ENCODE data around the gene ELF5. TPM values are rescaled to one million over a fixed set of nuclear protein-coding genes. Genes with fewer than 3 reads are reported as not detected.

Gene ELF5
- total RNA-seq, 1 donor from 2014 or later: 0.35 TPM

DNA sequence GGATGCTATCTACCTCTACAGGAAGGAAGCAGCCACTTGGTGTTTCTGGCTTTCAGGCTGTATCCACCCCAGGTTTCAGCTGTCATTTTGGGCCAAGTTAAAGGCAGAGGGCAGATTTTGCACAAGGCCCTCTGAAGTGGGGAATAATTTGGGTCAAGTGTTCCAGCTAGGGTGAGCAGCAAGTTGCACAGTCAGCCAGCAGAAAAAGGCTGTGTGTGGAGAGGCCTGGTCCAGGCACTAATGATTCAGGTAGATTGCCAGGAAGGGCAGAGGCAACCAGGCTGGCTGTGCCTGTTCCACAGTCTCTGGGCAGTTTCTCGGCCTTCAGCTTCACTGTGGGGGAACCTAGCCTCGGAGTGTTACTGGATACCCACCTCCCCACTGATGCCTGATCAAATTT, 8.6 kb upstream of the ELF5 start:
- DNase-seq (ENCODE audit: low read depth): no peak

GRCh38 chr11:34521265-34521664, 7.7 kb upstream of the ELF5 start:
- DNase-seq (ENCODE audit: low read depth): no peak

DNA sequence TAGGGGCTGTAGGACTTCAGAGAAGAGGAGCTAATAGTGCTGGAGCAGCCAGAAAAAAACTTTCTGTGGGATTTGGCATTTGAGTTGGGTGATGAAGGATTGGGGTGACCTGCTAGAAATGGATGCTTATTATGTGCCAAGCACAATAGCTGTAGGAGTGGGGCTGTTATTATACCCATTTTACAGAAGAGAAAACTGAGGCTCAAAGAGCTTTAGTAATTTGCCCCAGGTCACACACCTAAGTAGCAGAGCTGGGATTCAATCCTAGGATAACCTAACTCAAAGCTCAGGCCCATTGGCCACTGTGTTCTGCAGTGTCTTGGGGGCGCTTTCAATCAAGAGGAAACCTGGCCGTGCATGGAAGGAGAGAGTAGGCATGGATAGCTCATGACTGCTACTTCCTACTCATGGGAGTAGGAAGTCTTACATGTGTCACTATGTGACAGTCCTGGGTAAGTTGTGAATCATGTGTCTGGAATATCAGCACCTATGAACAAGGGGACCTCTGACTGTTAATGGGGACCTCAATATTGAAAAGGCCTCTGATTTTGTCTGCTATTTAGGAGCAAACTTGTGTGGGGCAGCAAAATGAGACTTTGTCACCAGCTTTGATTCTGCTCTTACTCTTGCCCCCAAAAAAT, 6.1 kb upstream of the ELF5 start:
- no peak for DNase-seq (ENCODE audit: low read depth)

DNA sequence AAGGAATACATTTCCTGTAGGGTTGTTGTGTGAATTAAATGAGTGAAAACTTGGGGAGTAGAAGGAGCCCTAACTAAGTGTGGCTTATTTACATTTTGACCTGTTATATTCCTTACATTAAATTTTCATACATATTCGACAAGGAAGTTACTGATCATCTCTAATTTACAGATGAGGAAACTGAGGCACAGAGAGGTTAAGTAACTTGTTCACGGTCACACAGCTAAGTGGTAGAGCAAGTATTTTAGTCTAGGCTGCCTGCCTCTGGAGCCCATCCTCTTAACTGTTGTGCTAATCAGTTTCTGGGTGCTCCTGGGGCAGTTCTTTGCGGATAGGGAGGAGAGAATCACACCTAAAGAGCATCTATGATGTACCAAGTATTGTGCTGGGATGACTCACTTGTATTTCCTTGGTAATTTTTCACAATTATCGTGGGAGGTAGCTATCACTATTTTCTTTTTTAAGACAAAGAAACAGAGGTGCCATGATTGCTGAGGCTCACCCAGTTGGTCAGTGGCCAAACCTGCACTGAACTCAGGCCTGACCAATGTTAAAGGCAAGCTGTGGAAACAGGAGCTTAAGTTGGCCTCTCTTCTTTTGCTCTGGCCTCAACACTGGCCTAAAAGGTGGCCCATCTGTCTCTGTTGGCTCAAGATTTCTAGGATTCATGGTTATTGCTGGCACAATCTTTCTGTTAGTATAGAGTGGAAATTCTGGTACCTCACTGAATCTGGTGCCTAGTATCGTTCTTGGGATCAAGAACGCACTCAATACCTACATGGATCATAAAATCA, 2.9 kb upstream of the ELF5 start:
- no peak for DNase-seq (ENCODE audit: low read depth)

- DNase-seq (ENCODE audit: low read depth): no peak
These were observed 1.0 kb upstream of the ELF5 start for GRCh38 chr11:34514597-34514996.

GRCh38 chr11:34512840-34513681, 533 bp downstream of the ELF5 start:
- DNase-seq (ENCODE audit: low read depth): peak; percentile 36

- DNase-seq (ENCODE audit: low read depth): no peak
These were observed 2.9 kb downstream of the ELF5 start for GRCh38 chr11:34510673-34511072.

DNA sequence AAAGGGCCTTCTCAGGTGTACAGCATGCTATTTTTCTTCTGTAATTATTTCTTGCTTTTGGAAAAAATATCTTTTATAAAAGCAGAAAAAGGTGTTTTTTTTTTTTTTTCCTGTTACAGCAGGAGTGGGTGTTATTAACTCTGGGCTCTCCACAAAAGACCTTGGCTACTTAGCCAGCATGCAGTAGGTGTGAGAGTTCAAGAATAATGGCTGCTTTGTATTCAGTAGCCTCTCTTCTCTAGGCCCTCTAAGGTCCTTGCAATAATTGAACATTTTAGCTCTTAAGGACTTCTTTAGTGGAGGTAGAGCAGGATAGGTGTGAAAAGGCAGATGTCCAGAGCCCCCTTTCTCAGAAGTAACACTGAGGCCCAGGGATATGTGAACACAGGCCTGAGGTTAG, 3.4 kb downstream of the ELF5 start:
- DNase-seq (ENCODE audit: low read depth): no peak

- no peak for DNase-seq (ENCODE audit: low read depth)
These were observed 4.2 kb downstream of the ELF5 start for GRCh38 chr11:34509336-34509876.

DNA sequence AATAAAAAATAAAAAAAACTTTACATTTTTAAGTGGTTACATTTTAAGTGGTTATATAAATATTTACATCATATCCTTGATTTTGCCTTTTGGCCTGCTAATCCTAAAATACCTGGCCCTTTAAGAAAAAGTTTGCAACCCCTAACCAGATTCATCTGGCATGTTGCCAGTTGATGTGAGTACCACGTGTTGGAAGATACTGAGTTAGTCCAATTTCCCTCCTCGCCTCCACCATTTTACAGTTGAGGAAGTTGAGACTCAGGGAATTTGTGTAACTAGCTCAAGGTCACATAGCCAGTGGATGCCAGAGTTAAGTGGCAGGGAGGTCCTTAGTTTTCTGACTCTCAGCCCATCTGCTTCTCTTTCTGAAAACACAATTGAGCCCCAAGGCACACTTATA, 5.1 kb downstream of the ELF5 start:
- no peak for DNase-seq (ENCODE audit: low read depth)

GRCh38 chr11:34507610-34508009, 6.0 kb downstream of the ELF5 start:
- no peak for DNase-seq (ENCODE audit: low read depth)

GRCh38 chr11:34507156-34507555, 6.4 kb downstream of the ELF5 start:
- no peak for DNase-seq (ENCODE audit: low read depth)

- no peak for DNase-seq (ENCODE audit: low read depth)
These were observed 7.7 kb downstream of the ELF5 start for GRCh38 chr11:34505874-34506273.

DNA sequence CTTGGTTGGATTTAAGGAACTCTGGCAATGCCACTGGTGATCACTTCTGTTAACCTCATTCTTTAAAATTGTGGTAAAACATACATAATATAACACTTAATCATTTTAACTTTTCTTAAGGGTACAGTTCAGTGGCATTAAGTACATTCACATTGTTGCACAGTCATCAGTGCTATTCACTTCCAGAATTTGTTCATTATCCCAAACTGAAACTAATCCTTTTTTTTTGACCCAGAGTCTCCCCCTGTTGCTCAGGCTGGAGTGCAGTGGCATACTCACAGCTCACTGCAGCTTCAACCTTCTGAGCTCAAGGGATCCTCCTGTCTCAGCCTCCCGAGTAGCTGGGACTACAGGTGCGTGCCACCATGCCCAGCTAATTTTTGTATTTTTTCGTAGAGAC, 10.6 kb downstream of the ELF5 start:
- peak; percentile 25 for DNase-seq (ENCODE audit: low read depth)

DNA sequence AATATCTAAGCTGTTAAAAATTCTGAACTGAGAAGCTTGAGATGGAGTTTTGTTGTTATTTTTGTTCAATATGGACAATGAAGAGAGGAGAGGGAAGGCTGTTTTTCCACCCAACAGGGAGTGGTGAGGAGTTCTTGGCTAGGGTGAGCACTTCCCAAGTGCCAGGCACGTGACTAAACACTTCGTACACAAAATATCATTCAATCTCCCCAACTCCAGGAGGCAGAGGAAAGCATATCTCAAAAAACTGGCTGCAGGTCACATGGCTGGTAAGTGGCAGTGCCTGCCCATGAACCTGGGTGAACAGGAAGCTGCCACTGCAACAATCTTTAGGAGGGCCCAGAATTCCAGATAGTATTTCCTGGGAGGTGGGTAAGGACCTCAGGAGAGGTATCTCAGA, 11.6 kb downstream of the ELF5 start:
- DNase-seq (ENCODE audit: low read depth): no peak

- peak; percentile 98 for DNase-seq (ENCODE audit: low read depth)
These were observed 12.1 kb downstream of the ELF5 start for GRCh38 chr11:34501500-34501899.

DNA sequence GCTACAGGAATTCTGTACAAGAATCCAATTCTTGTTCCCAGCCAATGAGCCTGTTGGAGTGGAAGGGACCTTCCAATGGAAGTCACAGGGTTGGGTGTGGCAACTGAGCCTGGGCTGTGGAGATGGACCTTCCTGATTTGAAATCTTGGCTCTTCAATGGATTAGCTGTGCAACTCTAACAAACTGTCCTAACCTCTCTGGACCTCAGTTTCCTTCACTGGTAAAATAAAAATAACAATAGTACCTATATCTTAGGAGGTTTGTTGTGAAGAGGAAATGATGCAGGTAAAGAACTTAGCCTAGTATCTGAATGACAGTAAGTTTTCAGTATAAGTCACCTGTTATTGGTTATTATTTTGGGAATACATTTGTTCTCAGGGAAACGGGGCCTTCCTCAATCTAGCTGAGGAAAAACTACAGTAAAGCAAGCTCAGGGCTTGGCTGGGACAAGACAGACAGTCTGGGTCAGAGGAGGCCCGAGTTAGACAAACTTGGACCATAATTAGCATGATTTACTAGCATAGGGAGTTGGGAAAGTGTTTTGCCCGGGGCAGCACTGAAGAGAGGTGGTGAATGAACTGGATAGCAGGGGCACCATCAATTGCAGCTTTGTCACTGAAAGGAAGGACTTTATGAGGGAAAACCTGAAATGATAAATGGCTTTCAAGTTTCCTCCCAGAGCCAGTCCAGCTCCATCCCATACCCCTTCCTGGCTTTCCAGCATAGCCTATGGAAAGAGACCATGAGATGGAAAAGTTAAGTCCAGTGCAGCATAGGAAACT, 13.7 kb downstream of the ELF5 start:
- DNase-seq (ENCODE audit: low read depth): no peak

GRCh38 chr11:34495724-34496377, 17.7 kb downstream of the ELF5 start:
- peak; percentile 54 for DNase-seq (ENCODE audit: low read depth)

- no peak for DNase-seq (ENCODE audit: low read depth)
These were observed 18.3 kb downstream of the ELF5 start for GRCh38 chr11:34495239-34495723.

DNA sequence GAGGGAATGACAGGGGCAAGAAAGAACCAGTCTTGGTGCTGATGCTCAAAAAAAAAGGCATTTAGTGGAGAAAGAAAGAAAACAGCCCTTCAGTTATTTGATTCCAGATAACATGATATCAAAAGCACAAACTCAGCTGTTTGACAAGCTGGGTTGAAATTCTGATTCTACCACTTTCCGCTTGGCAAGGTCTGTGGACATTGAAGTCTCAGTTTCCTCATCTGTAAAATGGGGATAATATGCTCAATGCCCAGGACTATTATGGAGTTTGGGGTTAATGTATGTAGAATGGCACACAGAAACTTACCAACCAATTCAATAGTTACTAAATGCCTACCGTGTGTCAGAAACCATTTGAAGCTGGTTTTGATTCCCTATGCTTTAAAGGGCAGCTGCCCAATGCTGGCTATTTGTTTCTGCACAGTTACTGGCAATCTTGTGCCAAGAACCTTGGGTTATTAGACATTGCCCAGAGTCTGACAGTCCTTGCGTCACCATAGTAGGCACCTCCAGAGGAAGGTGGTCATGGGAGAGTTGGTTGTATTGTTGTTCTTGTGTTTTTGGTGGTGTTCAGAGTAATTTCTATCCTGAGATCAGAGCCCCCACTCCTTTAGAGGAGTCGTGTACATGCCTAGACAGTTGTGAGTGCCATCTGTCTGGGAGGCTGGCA, 19.5 kb downstream of the ELF5 start:
- peak; percentile 13 for DNase-seq (ENCODE audit: low read depth)
